ENCODE measurements around the gene ADAMTS12. TPM values are rescaled to one million over a fixed set of nuclear protein-coding genes. Genes with fewer than 3 reads are reported as not detected.

ADAMTS12 gene
- total RNA-seq, 6 experiments from 2014 or later = 1.1 to 3.9 (median 1.7) TPM

DNA sequence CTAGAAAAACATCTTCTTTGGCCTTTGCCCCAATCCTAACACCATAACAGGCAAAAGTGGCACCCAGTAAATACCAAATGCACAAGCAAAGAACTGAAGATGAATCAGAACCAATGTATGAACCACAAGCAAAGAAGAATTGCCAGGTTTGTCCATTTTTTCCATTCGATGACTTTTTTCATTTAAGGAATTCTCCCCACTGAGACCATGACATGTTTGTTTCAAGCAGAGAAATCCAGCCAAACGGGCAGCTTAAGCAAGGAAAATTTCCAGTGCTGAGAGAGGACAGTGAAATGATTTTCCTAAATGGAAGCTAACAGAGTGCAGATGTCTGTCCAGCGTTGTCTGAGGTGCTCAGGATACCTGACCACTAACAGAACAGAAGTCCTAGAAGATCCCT lies 203.7 kb downstream of the ADAMTS12 start:
- intact Hi-C loops (cut with DNase I) = no loop called here
- H3K9me3 ChIP-seq = no peaks in the 10 kb centered on the region
- TF ChIP-seq POLR2A (IDR thresholded peaks at IDR 0.05) = no peak
- TF ChIP-seq, protein P1, sequence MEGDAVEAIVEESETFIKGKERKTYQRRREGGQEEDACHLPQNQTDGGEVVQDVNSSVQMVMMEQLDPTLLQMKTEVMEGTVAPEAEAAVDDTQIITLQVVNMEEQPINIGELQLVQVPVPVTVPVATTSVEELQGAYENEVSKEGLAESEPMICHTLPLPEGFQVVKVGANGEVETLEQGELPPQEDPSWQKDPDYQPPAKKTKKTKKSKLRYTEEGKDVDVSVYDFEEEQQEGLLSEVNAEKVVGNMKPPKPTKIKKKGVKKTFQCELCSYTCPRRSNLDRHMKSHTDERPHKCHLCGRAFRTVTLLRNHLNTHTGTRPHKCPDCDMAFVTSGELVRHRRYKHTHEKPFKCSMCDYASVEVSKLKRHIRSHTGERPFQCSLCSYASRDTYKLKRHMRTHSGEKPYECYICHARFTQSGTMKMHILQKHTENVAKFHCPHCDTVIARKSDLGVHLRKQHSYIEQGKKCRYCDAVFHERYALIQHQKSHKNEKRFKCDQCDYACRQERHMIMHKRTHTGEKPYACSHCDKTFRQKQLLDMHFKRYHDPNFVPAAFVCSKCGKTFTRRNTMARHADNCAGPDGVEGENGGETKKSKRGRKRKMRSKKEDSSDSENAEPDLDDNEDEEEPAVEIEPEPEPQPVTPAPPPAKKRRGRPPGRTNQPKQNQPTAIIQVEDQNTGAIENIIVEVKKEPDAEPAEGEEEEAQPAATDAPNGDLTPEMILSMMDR (IDR thresholded peaks at IDR 0.05) = no peak

GRCh38 chr5:33685873-33686755 lies 205.7 kb downstream of the ADAMTS12 start:
- H3K27ac ChIP-seq = no peak overlapping the region
- H3K27me3 ChIP-seq = no peaks in the 10 kb centered on the region
- peak in 1 of 4 donors; percentile 18 for ATAC-seq
- DNase-seq = no peak
- intact Hi-C loops (cut with DNase I) = no loop called here
- 44% methylated on average over 6 of the region's 11 CpGs for WGBS (ENCODE audit: insufficient coverage, low coverage, low lambda C conversion rate, missing lambda C conversion rate)
- H3K4me1 ChIP-seq = no peaks in the 10 kb centered on the region
- no peaks in the 10 kb centered on the region for H3K36me3 ChIP-seq
- TF ChIP-seq, protein P1 (IDR thresholded peaks at IDR 0.05) = no peak
- no peak for TF ChIP-seq POLR2A (IDR thresholded peaks at IDR 0.05)
- H3K4me3 ChIP-seq = no peak overlapping the region
- no peaks in the 10 kb centered on the region for H3K9me3 ChIP-seq

More for the DNA sequence above, 203.7 kb downstream of the ADAMTS12 start:
- H3K4me1 ChIP-seq = no peaks in the 10 kb centered on the region
- no peak for DNase-seq
- no peak overlapping the region for H3K4me3 ChIP-seq
- H3K27me3 ChIP-seq = no peaks in the 10 kb centered on the region
- no peaks in the 10 kb centered on the region for H3K36me3 ChIP-seq
- no peak overlapping the region for H3K27ac ChIP-seq
- 65% methylated on average over 3 of the region's 3 CpGs for WGBS (ENCODE audit: insufficient coverage, low coverage, low lambda C conversion rate, missing lambda C conversion rate)
- no peak for ATAC-seq

- Histone ChIP-seq H3K27ac (no peak overlapping the region), H3K4me1 (no peaks in the 10 kb centered on the region), H3K27me3 (no peaks in the 10 kb centered on the region), H3K36me3 (no peaks in the 10 kb centered on the region), H3K9me3 (no peaks in the 10 kb centered on the region), H3K4me3 (no peak overlapping the region)
- ATAC-seq (no peak), DNase-seq (no peak)
- WGBS (ENCODE audit: insufficient coverage, low coverage, low lambda C conversion rate, missing lambda C conversion rate) = 37% methylated on average over 6 of the region's 7 CpGs
- no peak for TF ChIP-seq POLR2A (IDR thresholded peaks at IDR 0.05)
- TF ChIP-seq, protein P1 (IDR thresholded peaks at IDR 0.05) = no peak
- intact Hi-C loops (cut with DNase I) = no loop called here
Observed at GRCh38 chr5:33684496-33685159, 207.2 kb downstream of the ADAMTS12 start.

DNA sequence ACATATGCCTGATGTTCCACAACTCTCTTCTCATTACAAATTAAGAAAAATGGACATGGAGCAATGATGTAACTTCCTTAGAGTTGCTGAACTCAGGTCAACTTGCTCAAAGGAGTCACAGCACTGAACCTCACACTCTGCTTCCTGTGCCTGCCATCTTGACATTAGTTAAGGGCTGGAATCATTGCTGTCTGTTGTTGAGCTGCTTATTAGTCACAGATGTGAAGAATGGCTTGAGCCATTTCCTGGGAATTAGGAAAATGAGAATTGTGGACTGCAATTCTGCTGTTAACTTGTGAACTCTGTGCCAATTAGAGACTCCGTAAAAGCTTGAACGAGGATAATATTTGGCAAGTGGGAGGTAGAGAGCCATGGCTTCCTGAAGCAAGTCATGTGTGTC lies 212.0 kb downstream of the ADAMTS12 start:
- ATAC-seq (no peak), DNase-seq (no peak)
- no peak for TF ChIP-seq POLR2A (IDR thresholded peaks at IDR 0.05)
- TF ChIP-seq, protein P1 (IDR thresholded peaks at IDR 0.05) = no peak
- Histone ChIP-seq H3K4me3 (no peak overlapping the region), H3K27ac (no peak overlapping the region), H3K36me3 (no peaks in the 10 kb centered on the region), H3K9me3 (no peaks in the 10 kb centered on the region), H3K27me3 (no peaks in the 10 kb centered on the region), H3K4me1 (no peaks in the 10 kb centered on the region)
- intact Hi-C loops (cut with DNase I) = no loop called here
- 64% methylated on average over 2 of the region's 2 CpGs for WGBS (ENCODE audit: insufficient coverage, low coverage, low lambda C conversion rate, missing lambda C conversion rate)
